NT2/D1 (cell line): ENCODE measurements around the gene ANKRD9.

Experiments used
- DNase-seq: peaks from one replicate; pipeline ENCODE4 v3.0.0-alpha.2; 2011; ENCODE audit warnings: low read depth, low spot score
- H3K27me3 ChIP-seq: 2 replicates; pipeline ENCODE4 v1.6.0; 2011; ENCODE audit warnings: mild to moderate bottlenecking; ENCODE audit not compliant: insufficient read length, insufficient read depth
- H3K36me3 ChIP-seq: 2 replicates; pipeline ENCODE4 v1.6.1; 2011; ENCODE audit warnings: mild to moderate bottlenecking, low read length, mixed read lengths; ENCODE audit not compliant: insufficient read depth, insufficient read length
- H3K4me1 ChIP-seq: 2 replicates; pipeline ENCODE4 v1.5.1; 2011; ENCODE audit not compliant: insufficient read depth, insufficient read length
- H3K4me3 ChIP-seq: 2 replicates; pipeline ENCODE4 v1.5.1; 2011; ENCODE audit warnings: low read depth; ENCODE audit not compliant: insufficient read length
- H3K9ac ChIP-seq: 2 replicates; pipeline ENCODE4 v1.6.0; 2011; ENCODE audit warnings: low read depth; ENCODE audit not compliant: insufficient read length
- H3K9me3 ChIP-seq: 2 replicates; pipeline ENCODE4 v1.5.1; 2011; ENCODE audit warnings: mild to moderate bottlenecking, low read length; ENCODE audit not compliant: insufficient read depth
- SUZ12 ChIP-seq: IDR thresholded peaks from 2 replicates; pipeline ENCODE4 v1.6.1; 2011; ENCODE audit not compliant: insufficient read length, insufficient read depth; ENCODE audit errors: extremely low read depth
- YY1 ChIP-seq: IDR thresholded peaks from 2 replicates; pipeline ENCODE4 v1.6.1; 2011; ENCODE audit not compliant: insufficient read length, insufficient read depth
- ZNF274 ChIP-seq: IDR thresholded peaks from 2 replicates; pipeline ENCODE4 v1.6.1; 2011; ENCODE audit warnings: mild to moderate bottlenecking, low read depth, low read length

The ANKRD9 gene

GRCh38 chr14:102511538-102511937 lies 2.0 kb upstream of the ANKRD9 start:
- peaks cover 16% of the 10 kb centered on the region for H3K4me1 ChIP-seq
- H3K36me3 ChIP-seq: peaks cover 9% of the 10 kb centered on the region
- TF ChIP-seq SUZ12 (no peak), YY1 (no peak), ZNF274 (no peak)
- H3K4me3 ChIP-seq: no peak overlapping the region
- no peaks in the 10 kb centered on the region for H3K9me3 ChIP-seq
- H3K9ac ChIP-seq: peak overlapping the region; percentile 76
- H3K27me3 ChIP-seq: no peaks in the 10 kb centered on the region
- no peak for DNase-seq

GRCh38 chr14:102510616-102511520 lies 1.3 kb upstream of the ANKRD9 start:
- peak overlapping the region; percentile 42 for H3K4me3 ChIP-seq
- peak overlapping the region; percentile 76 for H3K9ac ChIP-seq
- H3K36me3 ChIP-seq: peaks cover 16% of the 10 kb centered on the region
- peak; percentile 50 for DNase-seq
- no peaks in the 10 kb centered on the region for H3K9me3 ChIP-seq
- TF ChIP-seq ZNF274 (no peak), YY1 (no peak), SUZ12 (no peak)
- H3K4me1 ChIP-seq: peaks cover 16% of the 10 kb centered on the region
- no peaks in the 10 kb centered on the region for H3K27me3 ChIP-seq

- H3K9me3 ChIP-seq: no peaks in the 10 kb centered on the region
- H3K27me3 ChIP-seq: no peaks in the 10 kb centered on the region
- H3K4me3 ChIP-seq: peak overlapping the region; percentile 67
- TF ChIP-seq SUZ12 (no peak), YY1 (no peak), ZNF274 (no peak)
- peaks cover 16% of the 10 kb centered on the region for H3K4me1 ChIP-seq
- H3K9ac ChIP-seq: peak overlapping the region; percentile 81
- peaks cover 25% of the 10 kb centered on the region for H3K36me3 ChIP-seq
- DNase-seq: no peak
Observed at GRCh38 chr14:102508774-102509745, 516 bp downstream of the ANKRD9 start.

- Histone ChIP-seq H3K4me1 (peaks cover 16% of the 10 kb centered on the region), H3K36me3 (peaks cover 25% of the 10 kb centered on the region), H3K9me3 (no peaks in the 10 kb centered on the region), H3K27me3 (no peaks in the 10 kb centered on the region), H3K9ac (peak overlapping the region; percentile 81), H3K4me3 (peak overlapping the region; percentile 67)
- no peak for TF ChIP-seq SUZ12
- no peak for DNase-seq
Observed at GRCh38 chr14:102508410-102508773, 1.2 kb downstream of the ANKRD9 start.

- DNase-seq: no peak
- H3K4me1 ChIP-seq: peaks cover 16% of the 10 kb centered on the region
- TF ChIP-seq SUZ12 (no peak), ZNF274 (no peak), YY1 (no peak)
- H3K4me3 ChIP-seq: no peak overlapping the region
- H3K9ac ChIP-seq: no peak overlapping the region
- no peaks in the 10 kb centered on the region for H3K9me3 ChIP-seq
- no peaks in the 10 kb centered on the region for H3K27me3 ChIP-seq
- peaks cover 25% of the 10 kb centered on the region for H3K36me3 ChIP-seq
Observed at GRCh38 chr14:102507857-102508312, 1.7 kb downstream of the ANKRD9 start.

GRCh38 chr14:102507081-102507856 lies 2.3 kb downstream of the ANKRD9 start:
- H3K4me3 ChIP-seq: no peak overlapping the region
- no peak for TF ChIP-seq SUZ12
- TF ChIP-seq YY1: no peak
- no peak for TF ChIP-seq ZNF274
- no peaks in the 10 kb centered on the region for H3K9me3 ChIP-seq
- H3K4me1 ChIP-seq: peaks cover 14% of the 10 kb centered on the region
- H3K36me3 ChIP-seq: peaks cover 25% of the 10 kb centered on the region
- no peak for DNase-seq
- no peaks in the 10 kb centered on the region for H3K27me3 ChIP-seq
- H3K9ac ChIP-seq: no peak overlapping the region
